HG02870 (cell line): Measurements from ENCODE around the gene DHX57.

Experiments
- ATAC-seq: cut with Tn5 transposase; IDR thresholded peaks from one replicate; pipeline ENCODE4 v1.9.1; 2021; ENCODE audit warnings: mild to moderate bottlenecking, moderate library complexity; ENCODE audit not compliant: unreplicated experiment

The DHX57 gene, protein sequence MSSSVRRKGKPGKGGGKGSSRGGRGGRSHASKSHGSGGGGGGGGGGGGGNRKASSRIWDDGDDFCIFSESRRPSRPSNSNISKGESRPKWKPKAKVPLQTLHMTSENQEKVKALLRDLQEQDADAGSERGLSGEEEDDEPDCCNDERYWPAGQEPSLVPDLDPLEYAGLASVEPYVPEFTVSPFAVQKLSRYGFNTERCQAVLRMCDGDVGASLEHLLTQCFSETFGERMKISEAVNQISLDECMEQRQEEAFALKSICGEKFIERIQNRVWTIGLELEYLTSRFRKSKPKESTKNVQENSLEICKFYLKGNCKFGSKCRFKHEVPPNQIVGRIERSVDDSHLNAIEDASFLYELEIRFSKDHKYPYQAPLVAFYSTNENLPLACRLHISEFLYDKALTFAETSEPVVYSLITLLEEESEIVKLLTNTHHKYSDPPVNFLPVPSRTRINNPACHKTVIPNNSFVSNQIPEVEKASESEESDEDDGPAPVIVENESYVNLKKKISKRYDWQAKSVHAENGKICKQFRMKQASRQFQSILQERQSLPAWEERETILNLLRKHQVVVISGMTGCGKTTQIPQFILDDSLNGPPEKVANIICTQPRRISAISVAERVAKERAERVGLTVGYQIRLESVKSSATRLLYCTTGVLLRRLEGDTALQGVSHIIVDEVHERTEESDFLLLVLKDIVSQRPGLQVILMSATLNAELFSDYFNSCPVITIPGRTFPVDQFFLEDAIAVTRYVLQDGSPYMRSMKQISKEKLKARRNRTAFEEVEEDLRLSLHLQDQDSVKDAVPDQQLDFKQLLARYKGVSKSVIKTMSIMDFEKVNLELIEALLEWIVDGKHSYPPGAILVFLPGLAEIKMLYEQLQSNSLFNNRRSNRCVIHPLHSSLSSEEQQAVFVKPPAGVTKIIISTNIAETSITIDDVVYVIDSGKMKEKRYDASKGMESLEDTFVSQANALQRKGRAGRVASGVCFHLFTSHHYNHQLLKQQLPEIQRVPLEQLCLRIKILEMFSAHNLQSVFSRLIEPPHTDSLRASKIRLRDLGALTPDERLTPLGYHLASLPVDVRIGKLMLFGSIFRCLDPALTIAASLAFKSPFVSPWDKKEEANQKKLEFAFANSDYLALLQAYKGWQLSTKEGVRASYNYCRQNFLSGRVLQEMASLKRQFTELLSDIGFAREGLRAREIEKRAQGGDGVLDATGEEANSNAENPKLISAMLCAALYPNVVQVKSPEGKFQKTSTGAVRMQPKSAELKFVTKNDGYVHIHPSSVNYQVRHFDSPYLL (N-terminal part only)

DNA sequence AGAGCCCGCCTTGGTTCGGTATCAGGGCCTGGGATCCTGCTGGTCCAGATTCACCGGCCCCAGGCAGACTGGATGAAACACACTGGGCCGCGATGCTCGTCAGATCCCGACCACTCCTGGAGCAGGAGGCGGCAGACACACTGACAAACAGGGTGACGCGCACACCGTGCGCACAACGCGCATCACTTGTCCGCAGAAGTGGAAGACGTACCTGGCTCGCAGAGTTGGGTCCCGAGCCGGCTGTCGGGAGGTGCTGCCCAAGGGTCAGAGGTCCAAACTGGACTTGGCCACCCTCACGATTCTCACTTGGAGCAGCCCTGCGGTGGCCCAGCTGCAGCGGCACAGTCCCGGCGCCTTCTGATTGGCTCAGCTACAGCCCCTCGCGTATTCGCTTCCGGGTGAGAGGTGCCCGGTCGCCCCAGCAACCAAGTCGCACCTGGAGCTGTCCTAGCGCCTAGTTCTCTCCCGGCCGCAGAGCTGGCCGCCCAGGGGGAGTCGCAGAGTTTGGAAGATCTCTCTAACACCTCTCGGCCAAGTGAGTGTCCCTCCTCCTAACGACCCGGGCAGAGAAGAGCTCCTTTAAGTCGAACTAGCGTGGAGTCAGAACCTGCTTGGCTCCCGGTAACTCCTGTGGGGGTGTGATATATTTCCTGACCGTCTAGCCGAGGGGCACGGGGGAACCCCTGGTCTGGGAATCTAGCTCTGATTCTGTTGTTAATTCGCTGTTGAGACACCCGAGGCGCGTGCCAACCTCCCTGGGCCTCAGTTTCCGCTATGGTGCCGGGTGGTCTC is at the start of gene DHX57, which contains the start of gene MORN2:
TSS of gene DHX57 (minus strand) at position 359 of the 792 bp plus-strand sequence. CDS start 7,529 bp downstream, outside the sequence.
TSS of gene MORN2 (plus strand) at position 401 of the 792 bp plus-strand sequence.
- ATAC-seq = peak; percentile 100

DNA sequence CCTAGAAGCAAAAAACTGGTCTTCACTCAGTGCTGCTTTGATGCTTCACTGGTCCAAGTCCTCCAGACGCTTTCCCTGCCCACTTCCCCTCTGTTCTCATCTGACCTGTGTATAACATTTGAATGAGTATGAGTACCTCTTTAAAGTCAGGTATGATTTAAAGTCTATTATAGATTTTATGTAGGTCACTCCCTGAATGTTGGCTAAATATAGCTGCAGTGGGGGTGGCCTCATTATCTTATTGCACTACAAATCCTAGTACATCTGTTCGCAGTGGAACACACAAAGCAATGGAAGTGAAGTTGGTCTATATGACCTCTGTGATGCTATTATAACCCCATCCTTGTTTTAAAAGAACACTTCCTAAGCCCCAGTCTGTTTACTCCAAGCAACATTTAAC is 47.2 kb upstream of the DHX57 start:
- no peak for ATAC-seq

DNA sequence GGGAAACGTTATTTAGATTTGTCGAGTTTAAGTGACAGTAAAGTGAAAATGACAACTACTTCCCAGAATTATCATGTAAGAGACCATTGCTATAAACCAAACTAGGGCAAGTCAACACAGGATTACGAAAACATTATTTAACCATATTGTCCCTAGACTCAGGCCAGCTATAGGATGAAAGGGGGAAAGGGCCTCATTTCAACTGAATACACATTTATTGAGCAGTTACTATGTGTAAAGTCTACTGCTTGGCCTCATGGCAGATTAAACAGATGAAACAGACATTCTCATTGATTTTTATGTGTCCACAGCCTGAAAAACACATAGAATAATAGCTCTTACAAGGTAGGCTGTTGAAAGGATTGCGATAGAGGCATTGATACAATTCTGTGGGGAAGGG is 46.7 kb upstream of the DHX57 start:
- ATAC-seq = no peak

DNA sequence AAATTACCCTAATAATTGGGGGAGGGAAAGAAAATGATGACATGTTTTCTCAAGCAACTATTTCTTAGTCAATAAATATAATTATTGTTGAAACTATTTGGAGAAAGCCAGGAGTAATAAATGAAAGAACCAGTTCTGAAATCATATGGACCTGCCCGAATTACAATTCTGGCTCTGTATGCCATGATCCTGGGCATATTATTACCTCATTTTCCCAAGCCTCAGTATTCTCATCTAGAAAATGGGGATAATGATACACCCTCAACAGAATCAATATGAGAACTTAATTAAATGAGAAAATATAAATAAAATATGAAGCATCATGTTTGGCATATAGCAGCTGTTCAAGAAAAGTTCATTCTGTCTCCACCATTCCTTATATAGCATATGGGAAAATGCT is 36.9 kb upstream of the DHX57 start:
- ATAC-seq = no peak

DNA sequence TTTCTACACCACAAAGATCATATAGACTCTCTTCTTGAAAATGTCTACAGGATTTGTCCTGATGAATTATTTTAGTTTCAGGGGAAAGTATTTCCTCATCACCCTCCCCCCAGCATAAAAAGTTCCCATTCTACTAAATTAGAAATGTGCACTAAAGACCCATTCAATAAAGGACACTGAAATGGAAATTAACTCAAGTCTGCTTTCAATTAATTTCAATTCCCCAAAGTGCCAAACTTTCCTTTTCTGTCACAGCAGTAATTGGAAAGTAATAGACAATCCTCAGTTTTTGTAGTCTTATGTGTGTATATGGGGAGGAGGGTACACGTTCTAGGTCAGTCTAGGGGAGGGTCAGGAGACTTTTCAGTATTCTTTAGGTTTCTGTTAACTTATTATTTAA is 35.5 kb upstream of the DHX57 start:
- no peak for ATAC-seq

DNA sequence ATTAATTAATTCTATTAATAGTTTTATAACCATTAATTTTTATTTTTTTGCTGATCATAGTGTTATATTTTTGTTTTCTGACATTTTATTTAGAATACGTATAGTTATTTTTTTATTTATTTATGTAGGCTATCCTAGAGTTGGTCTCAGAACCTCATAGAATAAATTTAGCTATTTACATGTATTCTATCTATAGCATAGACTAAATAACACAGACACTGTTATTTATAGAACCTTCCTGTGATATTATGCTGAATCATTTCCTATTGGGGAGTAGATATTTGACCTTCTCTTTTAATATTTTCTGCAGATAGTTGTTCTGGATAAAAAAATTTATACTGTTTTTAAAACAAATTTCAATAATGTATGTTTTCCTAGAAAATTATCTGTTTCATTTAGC is 34.1 kb upstream of the DHX57 start:
- ATAC-seq = no peak

DNA sequence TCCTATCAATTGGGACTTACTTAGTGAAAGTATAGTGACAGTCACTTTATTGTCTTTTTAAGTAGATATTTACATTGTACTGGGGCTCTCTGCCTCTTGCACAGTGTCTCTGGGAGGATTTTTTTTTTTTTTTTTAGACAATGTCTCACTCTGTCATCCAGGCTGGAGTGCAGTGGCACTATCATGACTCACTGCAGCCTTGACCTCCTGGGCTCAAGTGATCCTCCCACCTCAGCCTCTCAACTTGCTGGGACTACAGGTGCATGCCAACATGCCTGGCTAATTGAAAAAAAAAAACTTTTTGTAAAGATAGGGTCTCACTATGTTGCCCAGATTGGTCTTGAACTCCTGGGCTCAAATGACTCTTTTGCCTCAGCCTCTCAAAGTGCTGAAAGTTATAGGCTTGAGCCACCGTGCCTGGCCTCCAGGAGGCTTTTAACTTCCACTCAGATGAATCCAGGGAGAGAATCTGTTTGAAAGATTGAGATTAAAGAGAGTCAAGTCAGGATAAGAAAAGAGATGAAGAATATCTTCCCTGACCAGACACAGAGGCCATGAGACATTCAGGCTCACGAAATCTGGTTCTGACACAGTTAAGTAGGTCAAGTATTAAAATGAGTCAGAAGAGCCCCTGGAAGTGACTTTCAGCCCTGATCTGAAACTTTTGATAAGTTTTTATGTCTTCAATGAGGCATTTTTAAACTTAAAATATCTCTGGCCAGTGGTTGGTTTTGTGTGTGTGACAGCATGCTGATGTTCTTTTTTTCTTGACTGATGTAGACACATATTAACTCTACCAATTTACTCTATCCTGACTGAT is 32.2 kb upstream of the DHX57 start:
- peak; percentile 95 for ATAC-seq

DNA sequence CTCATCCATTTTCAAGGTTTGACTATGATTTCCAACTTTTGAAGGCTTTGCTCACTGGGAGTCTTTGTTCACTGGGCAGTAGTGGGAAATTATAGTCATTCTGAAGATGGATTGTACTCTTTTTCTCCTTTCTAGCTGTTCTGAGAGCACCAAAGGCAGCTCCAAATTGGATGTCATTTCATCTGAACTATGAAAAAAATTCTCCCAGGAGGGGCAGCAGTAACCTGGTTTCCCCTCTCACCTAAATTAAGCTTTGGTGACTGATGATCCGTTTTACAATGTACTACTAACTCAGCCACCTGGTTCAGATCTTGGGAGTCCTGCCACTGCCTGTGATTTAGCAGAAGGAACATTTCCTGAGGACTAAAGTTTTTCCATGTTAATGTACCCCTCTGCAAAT is 31.5 kb upstream of the DHX57 start:
- ATAC-seq = no peak

DNA sequence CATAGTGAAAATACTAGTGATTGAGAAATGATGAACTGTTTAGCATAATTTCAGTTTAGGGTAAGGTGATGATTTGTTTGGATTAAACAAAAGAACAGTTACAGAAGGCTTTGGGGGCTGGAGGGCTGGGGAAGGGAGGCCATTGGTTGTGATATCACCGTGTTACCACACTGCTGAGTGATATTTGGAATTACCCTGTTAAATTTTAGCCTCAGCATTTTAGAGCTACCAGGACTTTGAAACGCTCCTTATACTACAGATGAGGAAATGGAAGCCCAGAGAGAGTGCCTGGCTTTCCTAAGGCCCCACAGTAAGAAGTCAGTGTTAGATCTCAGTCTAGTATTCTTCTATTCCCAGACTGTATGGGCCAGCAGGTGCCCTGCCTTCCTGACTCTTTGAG is 29.5 kb upstream of the DHX57 start:
- no peak for ATAC-seq

DNA sequence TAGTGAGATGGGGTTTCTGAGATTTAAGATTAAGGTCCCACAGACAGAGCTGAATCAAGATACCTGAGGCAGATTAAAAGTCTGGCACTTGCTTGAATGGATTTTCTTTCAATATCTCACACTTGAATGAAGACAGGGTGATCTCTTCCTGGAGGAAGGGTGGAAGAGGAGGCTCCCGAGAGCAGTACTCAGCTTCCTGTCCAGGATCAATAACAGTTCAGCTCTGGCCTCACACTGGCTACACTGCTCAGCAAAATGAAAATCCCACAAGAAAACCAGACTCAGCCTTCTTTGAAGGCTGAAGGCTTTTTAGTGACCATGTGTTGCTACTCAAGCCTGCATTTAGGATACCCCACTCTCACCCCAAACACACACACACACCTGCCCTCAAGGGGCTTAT is 25.0 kb upstream of the DHX57 start:
- ATAC-seq = no peak

DNA sequence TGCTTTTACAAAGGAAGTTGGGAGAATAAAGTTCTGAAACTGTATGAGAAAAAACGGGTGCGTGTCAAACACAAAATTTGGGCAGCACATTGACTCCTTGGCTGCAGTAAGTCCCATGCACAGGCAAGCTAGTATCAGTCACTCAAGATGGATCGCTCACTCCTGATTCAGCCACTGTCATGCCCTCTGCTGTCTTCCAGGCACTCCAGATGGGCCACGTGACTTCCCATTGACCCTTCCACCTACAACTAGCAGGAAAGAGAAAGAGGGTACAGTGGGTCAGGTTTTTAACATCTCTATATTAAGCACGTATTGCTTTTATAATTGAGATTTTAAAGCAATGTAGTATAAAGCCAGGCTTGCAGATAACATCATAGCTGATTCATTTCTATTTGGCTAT is 22.5 kb upstream of the DHX57 start:
- no peak for ATAC-seq

DNA sequence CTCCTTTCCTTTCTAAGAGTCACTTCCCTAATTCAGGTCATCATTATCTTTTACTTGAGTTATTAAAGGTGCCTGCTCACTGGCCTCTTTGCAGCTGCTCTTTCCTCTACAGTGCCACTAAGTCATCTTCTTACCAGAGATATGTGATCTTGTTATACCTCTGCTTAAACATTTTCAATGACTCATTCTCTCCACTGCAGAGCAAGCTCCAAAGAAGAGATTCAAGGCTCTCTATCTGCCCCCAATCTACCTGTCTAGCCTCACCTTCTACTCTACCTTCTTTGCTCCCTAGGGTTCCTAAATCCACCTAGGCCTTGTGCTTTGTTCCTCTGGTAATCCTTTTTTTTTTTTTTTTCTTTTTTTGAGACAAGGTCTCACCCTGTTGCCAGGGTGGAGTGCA is 17.1 kb upstream of the DHX57 start:
- ATAC-seq = no peak

DNA sequence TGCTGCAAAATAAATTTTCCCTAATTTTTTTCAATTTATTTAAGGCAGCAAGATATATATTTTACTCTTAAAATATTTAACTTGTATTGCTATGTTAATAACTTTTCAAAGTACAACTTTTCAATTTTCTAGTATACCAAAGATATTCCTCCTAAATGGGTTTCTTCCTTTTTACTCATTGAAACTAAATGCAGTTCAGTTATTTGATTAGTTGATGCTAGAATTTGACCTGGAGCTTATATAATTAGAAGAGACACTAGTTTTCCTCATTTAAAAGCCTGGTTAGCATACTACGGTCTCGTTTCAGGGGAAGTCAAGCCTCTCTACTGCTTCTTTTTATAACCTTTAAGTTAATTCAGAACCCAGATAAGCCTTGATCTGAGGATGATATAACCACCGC is 13.8 kb upstream of the DHX57 start, which contains the start of gene ARHGEF33:
TSS of gene ARHGEF33 (plus strand) at position 301 of the 400 bp plus-strand sequence. CDS start 29,573 bp downstream, outside the sequence.
- ATAC-seq = no peak

DNA sequence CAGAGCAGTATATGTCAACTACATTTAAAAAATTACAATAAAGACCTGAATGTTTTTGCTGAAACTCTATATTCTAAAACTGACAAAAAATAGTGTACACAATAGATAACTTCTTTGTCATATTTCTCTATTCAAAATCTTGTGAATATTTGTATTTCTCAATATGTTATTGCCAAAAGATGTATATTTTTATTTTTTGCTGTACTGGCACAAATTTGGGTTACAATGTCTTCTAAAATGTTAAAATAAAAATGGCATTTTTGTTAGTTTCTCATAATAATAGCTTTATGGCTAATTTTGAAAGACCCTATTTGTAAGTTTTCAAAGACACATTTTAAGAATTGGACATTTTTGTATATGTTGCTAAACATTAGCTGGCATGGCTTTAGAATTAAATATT is 13.3 kb upstream of the DHX57 start:
- no peak for ATAC-seq

DNA sequence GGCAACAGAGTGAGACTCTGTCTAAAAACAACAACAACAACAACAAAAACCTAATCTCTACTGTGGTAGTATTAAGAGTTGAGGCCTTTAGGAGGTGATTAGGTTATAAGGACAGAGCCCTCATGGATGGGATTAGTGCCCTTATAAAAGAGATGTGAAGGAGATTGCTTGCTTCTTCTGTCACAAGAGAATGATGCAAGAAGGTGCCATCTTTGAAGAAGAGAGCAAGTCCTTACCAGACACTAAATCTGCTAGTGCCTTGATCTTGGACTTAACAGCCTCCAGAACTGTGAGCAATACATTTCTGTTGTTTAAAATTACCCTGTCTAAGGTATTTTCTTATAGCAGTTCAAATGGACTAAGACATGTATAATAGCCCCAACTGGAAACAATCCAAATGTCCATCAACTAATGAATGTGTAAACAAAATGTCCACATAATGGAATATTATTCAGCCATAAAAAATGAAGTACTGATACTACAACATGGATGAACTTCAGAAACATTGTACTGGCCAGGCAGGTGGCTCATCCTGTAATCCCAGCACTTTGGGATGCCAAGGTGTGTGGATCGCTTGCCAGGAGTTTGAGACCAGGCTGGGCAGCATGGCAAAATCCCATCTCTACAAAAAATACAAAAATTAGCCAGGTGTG is 12.3 kb upstream of the DHX57 start:
- ATAC-seq = no peak

DNA sequence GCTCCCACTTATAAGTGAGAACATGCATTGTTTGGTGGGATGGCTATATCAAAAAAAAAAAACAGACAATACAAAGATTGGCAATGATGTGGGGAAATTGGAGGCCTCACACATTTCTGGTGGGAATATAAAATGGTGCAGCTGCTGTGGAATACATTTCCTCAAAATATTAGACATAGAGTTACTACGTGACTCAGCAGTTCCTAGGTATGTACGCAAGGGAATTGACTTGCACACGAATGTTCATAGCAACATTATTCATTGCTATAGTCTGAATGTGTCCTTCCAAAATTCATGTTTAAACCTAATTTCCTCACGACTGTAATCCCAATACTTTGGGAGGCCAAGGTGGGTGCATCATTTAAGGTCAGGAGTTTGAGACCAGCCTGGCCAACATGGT is 11.6 kb upstream of the DHX57 start:
- no peak for ATAC-seq

DNA sequence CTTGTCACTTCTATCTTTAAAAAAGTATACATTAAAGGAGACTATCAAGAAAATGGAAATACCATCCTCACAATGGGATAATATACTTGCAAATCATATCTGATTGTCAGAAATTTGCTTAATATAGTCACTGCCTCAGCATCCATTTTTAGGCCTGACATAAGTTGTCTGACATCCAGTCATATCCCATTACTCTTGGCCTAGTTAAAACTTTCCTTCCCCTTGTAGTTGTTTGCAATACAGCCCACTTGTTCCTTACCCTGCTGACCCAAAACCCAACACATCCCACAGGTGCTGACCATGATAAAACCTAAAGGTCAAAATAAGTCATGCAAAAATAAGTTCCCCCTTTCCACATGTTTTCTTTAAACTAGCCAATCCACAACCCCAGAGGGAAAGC is 10.3 kb upstream of the DHX57 start:
- no peak for ATAC-seq

DNA sequence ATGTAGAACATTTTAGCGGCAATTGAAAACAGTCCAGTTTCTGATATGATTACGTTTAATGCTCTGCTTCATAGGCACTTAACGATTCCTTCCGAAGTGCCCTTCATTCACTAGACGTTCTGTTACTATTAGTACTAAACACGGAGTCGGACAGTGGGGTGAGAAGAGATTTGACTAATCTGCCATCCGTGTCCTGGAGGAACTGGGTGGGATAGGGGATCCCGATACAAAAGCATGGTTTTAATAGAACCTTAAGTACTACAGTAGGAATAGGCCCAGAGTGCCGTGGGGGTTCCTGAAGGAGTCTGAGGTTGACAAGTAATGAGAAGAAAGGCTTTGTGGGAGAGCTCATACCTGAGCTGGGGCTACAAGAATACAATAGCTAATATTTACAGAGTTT is 673 bp upstream of the DHX57 start:
- no peak for ATAC-seq

DNA sequence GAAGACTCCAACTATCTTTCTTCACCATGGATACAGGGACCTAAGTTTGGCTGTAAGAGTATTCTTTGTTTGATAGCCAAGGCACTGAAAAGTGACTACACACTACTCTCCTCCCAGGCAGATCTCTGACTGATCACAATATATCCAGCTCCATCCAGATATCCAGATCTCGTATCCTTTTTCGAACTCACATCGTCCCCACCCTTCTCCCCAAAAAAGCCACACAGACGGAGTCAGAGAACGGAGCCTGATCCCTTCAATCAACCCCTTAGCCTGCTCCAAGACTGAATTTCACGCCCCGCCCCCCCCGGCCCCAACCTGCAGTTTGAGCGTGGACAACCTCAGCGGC is 533 bp downstream of the DHX57 start:
- no peak for ATAC-seq
